ENCODE measurements around the gene TMEM196. TPM values are rescaled to one million over a fixed set of nuclear protein-coding genes. Genes with fewer than 3 reads are reported as not detected.
"Not testable (repeated sequence)": the region's sequence is repeated elsewhere in the genome, so short reads cannot be mapped to it uniquely, and the experiment has no call there.

The TMEM196 gene
- total RNA-seq, 1 donor from 2014 or later = not detected

- intact Hi-C loops (cut with micrococcal nuclease) = no loop called here
- DNase-seq (no peak), ATAC-seq (peak; percentile 6)
Observed at GRCh38 chr7:19709249-19709578, 64.2 kb downstream of the TMEM196 start.

GRCh38 chr7:19708397-19709248 lies 64.8 kb downstream of the TMEM196 start, which contains the start of gene POLR1F:
POLR1F (minus strand) TSS chr7:19709037; CDS start chr7:19709016, 21 bp downstream.
- ATAC-seq (peak; percentile 100), DNase-seq (peak; percentile 97)
- intact Hi-C loops (cut with micrococcal nuclease) = no loop called here

- ATAC-seq (no peak), DNase-seq (no peak)
- intact Hi-C loops (cut with micrococcal nuclease) = no loop called here
Observed at GRCh38 chr7:19707240-19707639, 66.2 kb downstream of the TMEM196 start.

- intact Hi-C loops (cut with micrococcal nuclease) = no loop called here
- DNase-seq (no peak), ATAC-seq (no peak)
Observed at GRCh38 chr7:19705663-19706062, 67.8 kb downstream of the TMEM196 start.

GRCh38 chr7:19701471-19701870 lies 71.9 kb downstream of the TMEM196 start:
- ATAC-seq = no peak
- intact Hi-C loops (cut with micrococcal nuclease) = no loop called here
- no peak for DNase-seq

- intact Hi-C loops (cut with micrococcal nuclease) = no loop called here
- DNase-seq = no peak
- ATAC-seq = no peak
Observed at GRCh38 chr7:19700936-19701335, 72.5 kb downstream of the TMEM196 start.

- intact Hi-C loops (cut with micrococcal nuclease) = no loop called here
- ATAC-seq (no peak), DNase-seq (no peak)
Observed at GRCh38 chr7:19698331-19698730, 75.1 kb downstream of the TMEM196 start.

GRCh38 chr7:19696926-19697325 lies 76.5 kb downstream of the TMEM196 start:
- ATAC-seq (no peak), DNase-seq (no peak)
- intact Hi-C loops (cut with micrococcal nuclease) = no loop called here

- ATAC-seq (no peak), DNase-seq (no peak)
- intact Hi-C loops (cut with micrococcal nuclease) = no loop called here
Observed at GRCh38 chr7:19692111-19692828, 81.1 kb downstream of the TMEM196 start.

GRCh38 chr7:19690736-19691135 lies 82.7 kb downstream of the TMEM196 start:
- ATAC-seq = no peak
- intact Hi-C loops (cut with micrococcal nuclease) = no loop called here
- DNase-seq = no peak

GRCh38 chr7:19689130-19689529 lies 84.3 kb downstream of the TMEM196 start:
- DNase-seq; intact Hi-C loops (cut with micrococcal nuclease); ATAC-seq: not testable (repeated sequence)

GRCh38 chr7:19681596-19681995 lies 91.8 kb downstream of the TMEM196 start:
- DNase-seq (no peak), ATAC-seq (no peak)
- intact Hi-C loops (cut with micrococcal nuclease) = no loop called here

- intact Hi-C loops (cut with micrococcal nuclease) = no loop called here
- DNase-seq (no peak), ATAC-seq (no peak)
Observed at GRCh38 chr7:19677180-19677579, 96.2 kb downstream of the TMEM196 start.

GRCh38 chr7:19675816-19676215 lies 97.6 kb downstream of the TMEM196 start:
- intact Hi-C loops (cut with micrococcal nuclease) = no loop called here
- no peak for DNase-seq
- no peak for ATAC-seq

- DNase-seq (no peak), ATAC-seq (no peak)
- intact Hi-C loops (cut with micrococcal nuclease) = no loop called here
Observed at GRCh38 chr7:19674266-19674960, 99.0 kb downstream of the TMEM196 start.

- DNase-seq (no peak), ATAC-seq (no peak)
- intact Hi-C loops (cut with micrococcal nuclease) = no loop called here
Observed at GRCh38 chr7:19670806-19671205, 102.6 kb downstream of the TMEM196 start.

All from left ventricle myocardium superior (tissue), 1 donor.